Heart left ventricle (tissue), 13 donors: ENCODE data around the gene COLEC12.

ENCODE experiments used
- CTCF ChIP-seq, 12 donors: fragments of 200-600 bp; sonication (generic) in 4 of 12; IDR thresholded peaks; one replicate each; pipeline versions ENCODE4 v1.5.0 to v1.8.0; 2018 to 2022; ENCODE audit warnings: antibody characterized with exemption in 12 of 12, mild to moderate bottlenecking in 5 of 12
- POLR2A ChIP-seq, 2 donors: fragments of 450-650 bp; IDR thresholded peaks; one replicate each; pipeline ENCODE4 v1.6.1; 2017; ENCODE audit warnings: antibody characterized with exemption in 2 of 2, mild to moderate bottlenecking in 2 of 2, moderate library complexity in 2 of 2
- donor health status: ischemic (EF 13 %, LVEDD 7.1; RV severe dilation, severe dysfunction).
- donor health status: DM: no; HTN: yes; CAD: no.
- donor health status: DM: no; HTN: no; CAD: no.
- donor health status: ischemic (EF 25% LVEDD 6.9; RV normal size, moderate dysfunction).
- donor health status: ischemic (EF 25% LVEDD 5.7; RV mildly dilated, moderate dysfunction).
- donor health status: ischemic (EF 35%, LVEDD 5.7; RV mildly dilated, moderate dysfunction).
- donor health status: nonischemic (EF 11% LVEDD 7.7; RV severe dilation, severe dysfunction).
- donor health status: DM: yes; HTN: yes; CAD: no.
- donor health status: PGD.
- donor health status: ischemic (EF 29% LVEDD 5.4; RV normal size, mild dysfunction).
- donor health status: nonischemic (EF 23%, LVEDD 6.1; RV moderate dilation, normal function).

- TF ChIP-seq CTCF (IDR thresholded peaks at IDR 0.05): no peak
- no peak for TF ChIP-seq POLR2A (IDR thresholded peaks at IDR 0.05)
These were observed 125.8 kb downstream of the COLEC12 start for GRCh38 chr18:374721-375168.
